ENCODE data around the gene ACOT7. TPM values are rescaled to one million over a fixed set of nuclear protein-coding genes. Genes with fewer than 3 reads are reported as not detected.

Gene ACOT7
- total and polyA plus RNA-seq, 2 experiments from 2014 or later, result 20.3 to 39.9 TPM

- Histone ChIP-seq H3K9me3 (ENCODE audit: low read depth) (no peaks in the 10 kb centered on the region), H3K27me3 (no peaks in the 10 kb centered on the region), H4K20me1 (ENCODE audit: insufficient read depth, poor library complexity, severe bottlenecking) (no peaks in the 10 kb centered on the region), H3K27ac (no peak overlapping the region), H3K36me3 (replicated peaks; ENCODE audit: insufficient read depth, low read depth) (no peaks in the 10 kb centered on the region), H3K79me2 (no peaks in the 10 kb centered on the region), H3K4me1 (ENCODE audit: insufficient read depth) (peaks cover 7% of the 10 kb centered on the region), H3K4me2 (no peak overlapping the region), H2AFZ (no peak overlapping the region), H3K4me3 (no peak overlapping the region), H3K9me2 (replicated peaks; ENCODE audit: insufficient read depth) (no peaks in the 10 kb centered on the region)
- TF ChIP-seq EZH2phosphoT487 (IDR thresholded peaks at IDR 0.05; ENCODE audit: low read depth, severe bottlenecking, unreplicated experiment) (no peak), EZH2 (IDR thresholded peaks at IDR 0.05; ENCODE audit: borderline replicate concordance) (no peak), CTCF (IDR thresholded peaks at IDR 0.05; ENCODE audit: poor library complexity) (no peak)
- no peak for DNase-seq (ENCODE audit: low spot score)
- 91% methylated on average over 13 of the region's 13 CpGs for WGBS (ENCODE audit: low lambda C conversion rate, missing lambda C conversion rate)
Measured at GRCh38 chr1:6287029-6287428, 106.5 kb downstream of the ACOT7 start.

DNA sequence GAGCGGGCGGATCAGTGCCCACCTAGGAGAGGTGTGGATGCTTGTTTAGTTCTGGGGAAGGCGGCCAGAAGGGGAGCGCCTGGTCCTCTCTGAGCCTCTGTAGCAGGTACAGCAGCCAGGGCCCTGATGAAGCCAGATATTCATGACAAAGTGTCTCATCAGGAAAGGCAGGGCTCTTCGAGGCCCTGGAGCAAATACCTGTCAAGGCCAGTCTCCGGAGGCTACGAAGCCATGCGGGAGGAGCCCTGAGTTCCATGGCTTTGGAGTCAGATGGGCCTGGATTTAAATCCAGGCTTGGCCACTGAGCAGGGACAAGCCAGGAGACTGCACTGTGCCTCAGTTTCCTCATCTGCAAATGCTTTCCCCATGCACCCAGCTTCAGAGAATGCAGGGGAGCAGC is 107.3 kb downstream of the ACOT7 start:
- Histone ChIP-seq H3K9me2 (replicated peaks; ENCODE audit: insufficient read depth) (no peaks in the 10 kb centered on the region), H3K27me3 (no peaks in the 10 kb centered on the region), H4K20me1 (ENCODE audit: insufficient read depth, poor library complexity, severe bottlenecking) (no peaks in the 10 kb centered on the region), H3K9me3 (ENCODE audit: low read depth) (no peaks in the 10 kb centered on the region), H2AFZ (no peak overlapping the region), H3K27ac (no peak overlapping the region), H3K4me1 (ENCODE audit: insufficient read depth) (peaks cover 7% of the 10 kb centered on the region), H3K4me2 (no peak overlapping the region), H3K36me3 (replicated peaks; ENCODE audit: insufficient read depth, low read depth) (no peaks in the 10 kb centered on the region), H3K79me2 (no peaks in the 10 kb centered on the region), H3K4me3 (no peak overlapping the region)
- 96% methylated on average over 8 of the region's 8 CpGs for WGBS (ENCODE audit: low lambda C conversion rate, missing lambda C conversion rate)
- TF ChIP-seq EZH2 (IDR thresholded peaks at IDR 0.05; ENCODE audit: borderline replicate concordance) (no peak), EZH2phosphoT487 (IDR thresholded peaks at IDR 0.05; ENCODE audit: low read depth, severe bottlenecking, unreplicated experiment) (no peak), CTCF (IDR thresholded peaks at IDR 0.05; ENCODE audit: poor library complexity) (no peak)
- no peak for DNase-seq (ENCODE audit: low spot score)

GRCh38 chr1:6285336-6285735 is 108.2 kb downstream of the ACOT7 start:
- H4K20me1 ChIP-seq (ENCODE audit: insufficient read depth, poor library complexity, severe bottlenecking), result no peaks in the 10 kb centered on the region
- H3K79me2 ChIP-seq, result no peaks in the 10 kb centered on the region
- no peaks in the 10 kb centered on the region for H3K9me2 ChIP-seq (replicated peaks; ENCODE audit: insufficient read depth)
- DNase-seq (ENCODE audit: low spot score), result no peak
- no peak overlapping the region for H3K4me3 ChIP-seq
- H3K4me2 ChIP-seq, result no peak overlapping the region
- 93% methylated on average over 11 of the region's 11 CpGs for WGBS (ENCODE audit: low lambda C conversion rate, missing lambda C conversion rate)
- H3K9me3 ChIP-seq (ENCODE audit: low read depth), result no peaks in the 10 kb centered on the region
- peaks cover 7% of the 10 kb centered on the region for H3K4me1 ChIP-seq (ENCODE audit: insufficient read depth)
- no peak overlapping the region for H2AFZ ChIP-seq
- H3K27me3 ChIP-seq, result no peaks in the 10 kb centered on the region
- H3K27ac ChIP-seq, result no peak overlapping the region
- H3K36me3 ChIP-seq (replicated peaks; ENCODE audit: insufficient read depth, low read depth), result no peaks in the 10 kb centered on the region
- TF ChIP-seq EZH2phosphoT487 (IDR thresholded peaks at IDR 0.05; ENCODE audit: low read depth, severe bottlenecking, unreplicated experiment) (no peak), EZH2 (IDR thresholded peaks at IDR 0.05; ENCODE audit: borderline replicate concordance) (no peak), CTCF (IDR thresholded peaks at IDR 0.05; ENCODE audit: poor library complexity) (no peak)
